Activated naive CD4-positive, alpha-beta T cell treated with Interleukin-2 at 50 U/mL for 16 hours (primary cell): Measurements from ENCODE around the gene S100A10.

Source experiments
- DNase-seq: peaks from one replicate; pipeline ENCODE4 v3.0.0-alpha.2; 2020

The S100A10 gene

GRCh38 chr1:151960780-151961513 is 32.7 kb downstream of the S100A10 start:
- no peak for DNase-seq

- no peak for DNase-seq
Measured at GRCh38 chr1:151958959-151959358, 34.7 kb downstream of the S100A10 start.

- no peak for DNase-seq
Measured at GRCh38 chr1:151956957-151957497, 36.6 kb downstream of the S100A10 start.

GRCh38 chr1:151953409-151954094 is 40.1 kb downstream of the S100A10 start:
- no peak for DNase-seq

- DNase-seq = no peak
Measured at GRCh38 chr1:151952811-151953210, 40.8 kb downstream of the S100A10 start.

GRCh38 chr1:151949371-151950193 is 44.1 kb downstream of the S100A10 start:
- DNase-seq = no peak

- no peak for DNase-seq
Measured at GRCh38 chr1:151948506-151948905, 45.2 kb downstream of the S100A10 start.

GRCh38 chr1:151947140-151947539 is 46.5 kb downstream of the S100A10 start:
- DNase-seq = no peak

GRCh38 chr1:151945725-151946722 is 47.6 kb downstream of the S100A10 start:
- peak; percentile 84 for DNase-seq

GRCh38 chr1:151944857-151945575 is 48.6 kb downstream of the S100A10 start:
- no peak for DNase-seq

GRCh38 chr1:151944126-151944856 is 49.4 kb downstream of the S100A10 start:
- no peak for DNase-seq

- no peak for DNase-seq
Measured at GRCh38 chr1:151943591-151943990, 50.1 kb downstream of the S100A10 start.

- DNase-seq = no peak
Measured at GRCh38 chr1:151942882-151943281, 50.8 kb downstream of the S100A10 start.

- no peak for DNase-seq
Measured at GRCh38 chr1:151940541-151940940, 53.1 kb downstream of the S100A10 start.

GRCh38 chr1:151939779-151940178 is 53.9 kb downstream of the S100A10 start:
- no peak for DNase-seq

GRCh38 chr1:151939141-151939540 is 54.5 kb downstream of the S100A10 start:
- no peak for DNase-seq

- DNase-seq = no peak
Measured at GRCh38 chr1:151936653-151937052, 57.0 kb downstream of the S100A10 start.

- no peak for DNase-seq
Measured at GRCh38 chr1:151935894-151936602, 57.6 kb downstream of the S100A10 start.

GRCh38 chr1:151935154-151935553 is 58.5 kb downstream of the S100A10 start:
- no peak for DNase-seq

GRCh38 chr1:151934048-151934493 is 59.6 kb downstream of the S100A10 start:
- DNase-seq = peak; percentile 43
